Fibroblast of pulmonary artery (primary cell): ENCODE data around the gene POU2F3.
"Not testable (repeated sequence)": the region's sequence is repeated elsewhere in the genome, so short reads cannot be mapped to it uniquely, and the experiment has no call there.

Experiments used
- DNase-seq: peaks from one replicate; pipeline ENCODE4 v3.0.0-alpha.2; 2010; ENCODE audit warnings: low read depth
- H3K4me3 ChIP-seq: replicated peaks from 2 replicates; pipeline ENCODE4 v1.5.1; 2011; ENCODE audit warnings: low read depth, mild to moderate bottlenecking, control low read depth, low read length, moderate library complexity
- TF ChIP-seq, protein P1 (sequence below): IDR thresholded peaks from 2 replicates; pipeline ENCODE4 v1.5.1; 2011; ENCODE audit warnings: mild to moderate bottlenecking, control low read depth, low read length, inconsistent platforms; ENCODE audit errors: missing control alignments

The POU2F3 gene

DNA sequence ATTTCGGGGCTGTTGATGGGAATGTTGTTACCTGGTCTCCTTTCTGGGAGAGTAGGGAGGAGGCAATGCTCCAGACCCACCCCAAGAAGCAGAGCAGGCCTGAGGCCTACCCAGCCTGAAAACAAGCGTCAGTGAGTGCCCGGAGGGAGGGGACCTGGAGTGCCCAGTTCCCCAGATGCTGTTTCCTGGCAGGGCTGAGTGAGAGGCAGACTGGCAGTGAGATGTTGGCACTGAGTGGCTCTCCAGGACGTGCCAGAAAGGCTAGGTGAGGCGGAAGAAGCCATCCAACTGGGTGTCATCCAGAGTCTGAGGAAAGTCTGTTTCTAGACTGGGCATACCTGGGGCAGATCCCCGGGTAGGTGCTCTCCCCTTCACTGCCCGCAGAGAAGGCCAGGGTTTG lies 1.3 kb downstream of the POU2F3 start:
- H3K4me3 ChIP-seq = no peak overlapping the region
- TF ChIP-seq, protein P1, sequence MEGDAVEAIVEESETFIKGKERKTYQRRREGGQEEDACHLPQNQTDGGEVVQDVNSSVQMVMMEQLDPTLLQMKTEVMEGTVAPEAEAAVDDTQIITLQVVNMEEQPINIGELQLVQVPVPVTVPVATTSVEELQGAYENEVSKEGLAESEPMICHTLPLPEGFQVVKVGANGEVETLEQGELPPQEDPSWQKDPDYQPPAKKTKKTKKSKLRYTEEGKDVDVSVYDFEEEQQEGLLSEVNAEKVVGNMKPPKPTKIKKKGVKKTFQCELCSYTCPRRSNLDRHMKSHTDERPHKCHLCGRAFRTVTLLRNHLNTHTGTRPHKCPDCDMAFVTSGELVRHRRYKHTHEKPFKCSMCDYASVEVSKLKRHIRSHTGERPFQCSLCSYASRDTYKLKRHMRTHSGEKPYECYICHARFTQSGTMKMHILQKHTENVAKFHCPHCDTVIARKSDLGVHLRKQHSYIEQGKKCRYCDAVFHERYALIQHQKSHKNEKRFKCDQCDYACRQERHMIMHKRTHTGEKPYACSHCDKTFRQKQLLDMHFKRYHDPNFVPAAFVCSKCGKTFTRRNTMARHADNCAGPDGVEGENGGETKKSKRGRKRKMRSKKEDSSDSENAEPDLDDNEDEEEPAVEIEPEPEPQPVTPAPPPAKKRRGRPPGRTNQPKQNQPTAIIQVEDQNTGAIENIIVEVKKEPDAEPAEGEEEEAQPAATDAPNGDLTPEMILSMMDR = no peak
- DNase-seq = no peak

DNA sequence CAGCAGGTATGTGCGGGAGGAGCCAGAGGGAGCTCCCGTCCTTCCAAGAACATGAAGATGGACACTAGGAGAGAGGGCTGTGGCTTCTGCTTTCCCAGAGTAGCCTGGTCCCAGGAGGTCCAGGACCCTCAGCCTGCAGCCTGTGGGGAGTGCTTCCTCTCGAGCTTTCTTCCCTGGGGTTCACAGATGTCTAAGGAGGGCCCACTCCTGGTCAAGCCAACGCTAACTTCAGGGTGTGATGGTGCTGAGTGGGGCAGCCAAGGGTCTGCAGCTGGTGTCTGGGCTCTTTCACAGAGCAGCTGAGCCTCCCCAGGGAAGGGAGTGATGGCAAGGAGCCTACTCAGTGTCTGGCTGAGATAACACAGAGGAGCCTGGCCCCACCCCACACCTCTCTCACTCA lies 3.3 kb downstream of the POU2F3 start:
- no peak overlapping the region for H3K4me3 ChIP-seq
- TF ChIP-seq, protein P1 = no peak
- no peak for DNase-seq

- TF ChIP-seq, protein P1 = no peak
- DNase-seq = peak; percentile 28
These were observed 4.8 kb downstream of the POU2F3 start for GRCh38 chr11:120244476-120245365.

DNA sequence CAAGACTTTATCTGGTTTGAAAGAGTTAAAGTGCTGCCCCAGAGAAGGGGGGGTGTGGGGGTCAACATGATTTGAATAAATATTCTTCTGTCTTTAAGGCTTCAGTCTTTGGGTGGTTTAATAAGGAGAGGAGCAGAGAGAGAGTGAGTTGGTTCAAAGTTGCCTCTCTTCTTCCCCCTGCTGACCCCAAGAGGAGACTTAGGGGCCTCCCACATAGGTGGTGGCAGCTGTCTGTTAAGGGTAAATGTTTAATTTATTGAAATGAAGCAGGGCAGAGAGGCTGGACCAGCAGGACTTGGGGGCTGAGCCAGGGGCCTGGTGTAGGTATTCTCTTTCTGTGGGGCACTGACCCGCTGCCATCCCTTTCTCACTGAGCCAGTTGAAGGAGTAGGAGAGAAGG lies 5.5 kb downstream of the POU2F3 start:
- DNase-seq = no peak
- TF ChIP-seq, protein P1 = no peak
- no peak overlapping the region for H3K4me3 ChIP-seq

More at GRCh38 chr11:120244476-120245365, 4.8 kb downstream of the POU2F3 start:
- H3K4me3 ChIP-seq = no peak overlapping the region

GRCh38 chr11:120248551-120249278 lies 8.8 kb downstream of the POU2F3 start:
- no peak overlapping the region for H3K4me3 ChIP-seq
- TF ChIP-seq, protein P1 = no peak
- DNase-seq = peak; percentile 14

GRCh38 chr11:120249279-120250262 lies 9.6 kb downstream of the POU2F3 start:
- no peak for DNase-seq
- TF ChIP-seq, protein P1 = no peak
- H3K4me3 ChIP-seq = no peak overlapping the region

GRCh38 chr11:120253377-120253776 lies 13.4 kb downstream of the POU2F3 start:
- not testable (repeated sequence) for DNase-seq

More at GRCh38 chr11:120253377-120253776, 13.4 kb downstream of the POU2F3 start:
- H3K4me3 ChIP-seq = not testable (repeated sequence)
